Measurements from ENCODE around the gene FSCN2.

GRCh38 chr17:81483085-81483861, 44.9 kb upstream of the FSCN2 start:
- no peak for TF ChIP-seq POLR2A (IDR thresholded peaks at IDR 0.05)
- TF ChIP-seq, protein P1, sequence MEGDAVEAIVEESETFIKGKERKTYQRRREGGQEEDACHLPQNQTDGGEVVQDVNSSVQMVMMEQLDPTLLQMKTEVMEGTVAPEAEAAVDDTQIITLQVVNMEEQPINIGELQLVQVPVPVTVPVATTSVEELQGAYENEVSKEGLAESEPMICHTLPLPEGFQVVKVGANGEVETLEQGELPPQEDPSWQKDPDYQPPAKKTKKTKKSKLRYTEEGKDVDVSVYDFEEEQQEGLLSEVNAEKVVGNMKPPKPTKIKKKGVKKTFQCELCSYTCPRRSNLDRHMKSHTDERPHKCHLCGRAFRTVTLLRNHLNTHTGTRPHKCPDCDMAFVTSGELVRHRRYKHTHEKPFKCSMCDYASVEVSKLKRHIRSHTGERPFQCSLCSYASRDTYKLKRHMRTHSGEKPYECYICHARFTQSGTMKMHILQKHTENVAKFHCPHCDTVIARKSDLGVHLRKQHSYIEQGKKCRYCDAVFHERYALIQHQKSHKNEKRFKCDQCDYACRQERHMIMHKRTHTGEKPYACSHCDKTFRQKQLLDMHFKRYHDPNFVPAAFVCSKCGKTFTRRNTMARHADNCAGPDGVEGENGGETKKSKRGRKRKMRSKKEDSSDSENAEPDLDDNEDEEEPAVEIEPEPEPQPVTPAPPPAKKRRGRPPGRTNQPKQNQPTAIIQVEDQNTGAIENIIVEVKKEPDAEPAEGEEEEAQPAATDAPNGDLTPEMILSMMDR (IDR thresholded peaks at IDR 0.05), result no peak

Measured in Peyer's patch (tissue), 4 donors.